Activated CD8-positive, alpha-beta T cell treated with anti-CD3 and anti-CD28 coated beads for 36 hours (primary cell): Measurements from ENCODE around the gene DPPA3. TPM values are rescaled to one million over a fixed set of nuclear protein-coding genes. Genes with fewer than 3 reads are reported as not detected.
"Not testable (repeated sequence)": the region's sequence is repeated elsewhere in the genome, so short reads cannot be mapped to it uniquely, and the experiment has no call there.

Experiments
- ATAC-seq: fragments of 200-7000 bp; cut with Tn5 transposase; one replicate; pipeline ENCODE4 v1.10.0; 2021; ENCODE audit warnings: mild to moderate bottlenecking, moderate library complexity
- CTCF ChIA-PET: fragments of 350-600 bp; sonication (Branson Sonifier 250); formaldehyde crosslinking; loops from one replicate; lab custom pipeline; 2021; ENCODE audit warnings: antibody characterized with exemption; lab: Charles Lee
- POLR2A ChIA-PET: fragments of 350-600 bp; sonication (Branson Sonifier 250); formaldehyde crosslinking; loops from one replicate; lab custom pipeline; 2021; ENCODE audit warnings: antibody characterized with exemption; lab: Charles Lee
- DNase-seq: peaks from one replicate; pipeline ENCODE4 v3.0.0-alpha.2; 2020
- H3K27ac Mint-ChIP-seq: one replicate; pipeline ENCODE4 v1.8.0; 2021; ENCODE audit warnings: mild to moderate bottlenecking, mixed read lengths
- H3K27me3 Mint-ChIP-seq: one replicate; pipeline ENCODE4 v1.8.0; 2021; ENCODE audit warnings: mixed read lengths
- H3K36me3 Mint-ChIP-seq: one replicate; pipeline ENCODE4 v1.8.0; 2021; ENCODE audit warnings: low read depth, mixed read lengths
- H3K4me1 Mint-ChIP-seq: one replicate; pipeline ENCODE4 v1.8.0; 2021; ENCODE audit warnings: low read depth, mixed read lengths
- H3K4me3 Mint-ChIP-seq: one replicate; pipeline ENCODE4 v1.8.0; 2021; ENCODE audit warnings: mild to moderate bottlenecking, moderate library complexity, mixed read lengths
- H3K9me3 Mint-ChIP-seq: one replicate; pipeline ENCODE4 v1.8.0; 2021; ENCODE audit warnings: mixed read lengths
- CTCF ChIP-seq: fragments of 200-600 bp; IDR thresholded peaks from one replicate; pipeline ENCODE4 v1.8.0; 2022; ENCODE audit warnings: antibody characterized with exemption, mild to moderate bottlenecking
- intact Hi-C: fragments of 100-400 bp; cut with micrococcal nuclease; formaldehyde crosslinking; loops from one replicate; pipeline ENCODE4 v1.10.0; 2022
- total RNA-seq, 2 experiments: library from RNA; stranded (reverse); gene quantifications; one replicate each; pipeline ENCODE4 v1.2.3, GENCODE V29; 2021

The DPPA3 gene
- total RNA-seq, 2 experiments from 2014 or later = not detected

DNA sequence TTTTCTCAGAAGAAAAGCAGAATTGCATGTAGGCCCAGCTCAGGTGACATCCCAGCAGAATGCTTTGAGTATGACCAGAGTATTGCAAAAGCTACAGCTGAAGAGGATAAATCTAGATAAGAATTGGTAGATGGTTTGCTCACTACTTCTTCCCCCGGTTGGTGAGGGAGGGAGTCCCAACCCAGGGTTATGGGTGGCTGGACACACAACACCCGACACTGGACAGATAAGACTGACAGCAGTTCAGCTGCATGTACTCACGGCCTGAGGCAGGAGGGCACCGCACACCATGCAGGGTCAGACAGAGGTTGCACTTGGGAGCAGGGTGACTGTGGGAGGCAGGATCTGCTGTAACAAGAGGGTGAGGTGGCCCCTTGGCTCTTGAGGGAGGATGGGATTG, 37.6 kb downstream of the DPPA3 start:
- H3K36me3 Mint-ChIP-seq = no peaks in the 10 kb centered on the region
- H3K27me3 Mint-ChIP-seq = no peaks in the 10 kb centered on the region
- intact Hi-C loops = no loop called here
- no peaks in the 10 kb centered on the region for H3K4me1 Mint-ChIP-seq
- ChIA-PET CTCF (no interaction called here), POLR2A (no interaction called here)
- H3K27ac Mint-ChIP-seq = no peak overlapping the region
- H3K9me3 Mint-ChIP-seq = no peaks in the 10 kb centered on the region
- ATAC-seq (no peak), DNase-seq (no peak)
- no peak overlapping the region for H3K4me3 Mint-ChIP-seq
- no peak for TF ChIP-seq CTCF

DNA sequence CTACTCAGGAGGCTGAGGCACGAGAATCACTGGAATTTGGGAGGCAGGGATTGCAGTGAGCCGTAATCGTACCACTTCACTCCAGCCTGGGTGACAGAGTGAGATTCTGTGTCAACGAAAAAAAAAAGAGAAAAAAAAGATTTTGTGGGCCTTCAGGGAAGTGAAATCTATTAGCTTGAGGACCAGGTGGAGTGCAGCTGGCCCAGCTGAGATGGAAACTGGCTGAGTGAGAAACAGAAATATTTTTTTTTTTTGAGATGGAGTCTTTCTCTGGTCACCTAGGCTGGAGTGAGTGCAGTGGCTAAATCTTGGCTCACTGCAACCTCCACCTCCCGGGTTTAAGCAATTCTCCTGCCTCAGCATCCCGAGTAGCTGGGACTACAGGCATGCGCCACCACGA, 38.2 kb downstream of the DPPA3 start:
- TF ChIP-seq CTCF = no peak
- H3K4me3 Mint-ChIP-seq = no peak overlapping the region
- no peak overlapping the region for H3K27ac Mint-ChIP-seq
- H3K4me1 Mint-ChIP-seq = no peaks in the 10 kb centered on the region
- H3K9me3 Mint-ChIP-seq = no peaks in the 10 kb centered on the region
- no peak for ATAC-seq
- intact Hi-C loops = no loop called here
- H3K27me3 Mint-ChIP-seq = no peaks in the 10 kb centered on the region
- no peaks in the 10 kb centered on the region for H3K36me3 Mint-ChIP-seq
- ChIA-PET CTCF (no interaction called here), POLR2A (no interaction called here)
- DNase-seq = no peak

DNA sequence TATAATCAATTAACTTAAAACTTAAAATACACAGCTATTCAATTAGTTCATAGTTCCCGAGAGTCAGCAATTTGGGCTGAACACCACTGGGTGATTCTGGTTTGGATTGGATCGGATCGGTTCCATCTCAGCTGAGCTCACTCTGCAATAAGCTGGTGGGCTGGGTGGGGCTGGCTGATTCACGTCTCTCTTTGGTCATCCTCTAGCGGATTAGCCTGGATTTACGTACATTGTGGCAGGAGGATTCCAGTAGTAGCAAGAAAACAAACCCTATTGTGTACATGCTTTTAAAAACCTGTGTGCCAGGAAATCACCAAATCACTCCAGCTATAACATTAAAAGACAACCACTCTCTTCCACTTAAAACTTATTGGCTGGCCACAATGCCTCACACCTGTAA, 39.1 kb downstream of the DPPA3 start:
- intact Hi-C loops = no loop called here
- DNase-seq (no peak), ATAC-seq (no peak)
- no peak overlapping the region for H3K4me3 Mint-ChIP-seq
- no peaks in the 10 kb centered on the region for H3K4me1 Mint-ChIP-seq
- CTCF ChIA-PET = interaction anchor here (1.7 kb wide), 1 partner anchor 56 kb away, joined by 3 read pairs; no protein-coding TSS in a partner anchor
- no peaks in the 10 kb centered on the region for H3K9me3 Mint-ChIP-seq
- no peak overlapping the region for H3K27ac Mint-ChIP-seq
- POLR2A ChIA-PET = no interaction called here
- no peaks in the 10 kb centered on the region for H3K27me3 Mint-ChIP-seq
- H3K36me3 Mint-ChIP-seq = no peaks in the 10 kb centered on the region
- no peak for TF ChIP-seq CTCF

DNA sequence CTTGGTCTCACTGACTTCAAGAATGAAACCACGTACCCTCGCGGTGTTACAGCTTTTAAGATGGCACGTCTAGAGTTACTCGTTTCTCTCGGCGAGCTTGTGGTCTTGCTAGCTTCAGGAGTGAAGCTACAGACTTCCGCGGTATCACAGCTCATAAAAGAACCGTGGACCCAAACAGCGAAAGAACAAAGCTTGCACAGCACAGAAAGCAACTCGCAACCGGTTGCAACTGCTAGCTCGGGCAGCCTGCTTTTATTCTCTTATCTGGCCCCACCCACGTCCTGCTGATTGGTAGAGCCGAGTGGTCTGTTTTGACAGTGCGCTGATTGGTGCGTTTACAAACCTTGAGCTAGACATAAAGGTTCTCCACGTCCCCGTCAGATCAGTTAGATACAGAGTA, 40.2 kb downstream of the DPPA3 start:
- POLR2A ChIA-PET = no interaction called here
- CTCF ChIA-PET = interaction anchor here (1.0 to 1.7 kb wide), 2 partner anchors 55 to 163 kb away, joined by 3 read pairs; no protein-coding TSS in a partner anchor
- Mint-ChIP-seq H3K9me3 (no peaks in the 10 kb centered on the region), H3K27me3 (no peaks in the 10 kb centered on the region), H3K4me1 (no peaks in the 10 kb centered on the region), H3K36me3 (no peaks in the 10 kb centered on the region), H3K4me3 (no peak overlapping the region), H3K27ac (no peak overlapping the region)
- intact Hi-C loops = no loop called here
- no peak for ATAC-seq
- peak; percentile 5 for DNase-seq
- no peak for TF ChIP-seq CTCF

- POLR2A ChIA-PET, ATAC-seq, H3K9me3 Mint-ChIP-seq, H3K27me3 Mint-ChIP-seq, H3K36me3 Mint-ChIP-seq, H3K27ac Mint-ChIP-seq, DNase-seq, H3K4me1 Mint-ChIP-seq, intact Hi-C loops, H3K4me3 Mint-ChIP-seq: not testable (repeated sequence)
- CTCF ChIA-PET = interaction anchor here (1.0 to 1.7 kb wide), 2 partner anchors 54 to 164 kb away, joined by 3 read pairs; no protein-coding TSS in a partner anchor
Measured at GRCh38 chr12:7751941-7752922, 41.0 kb downstream of the DPPA3 start.

- peak; percentile 10 for DNase-seq
- H3K27me3 Mint-ChIP-seq, intact Hi-C loops, H3K4me1 Mint-ChIP-seq, POLR2A ChIA-PET, ATAC-seq, CTCF ChIA-PET, H3K9me3 Mint-ChIP-seq, H3K36me3 Mint-ChIP-seq, H3K27ac Mint-ChIP-seq, H3K4me3 Mint-ChIP-seq: not testable (repeated sequence)
Measured at GRCh38 chr12:7755668-7756067, 44.4 kb downstream of the DPPA3 start.
